PFSK-1 (cell line): Measurements from ENCODE around the gene ADGRG4.

Source experiments
- FOXP2 ChIP-seq: optimal IDR thresholded peaks from 2 replicates; pipeline ENCODE3; 2011; ENCODE audit warnings: borderline replicate concordance, control low read depth, inconsistent platforms; ENCODE audit not compliant: insufficient read depth; ENCODE audit errors: extremely low read length, extremely low read depth
- POLR2AphosphoS5 ChIP-seq: IDR thresholded peaks from 2 replicates; pipeline ENCODE4 v1.6.1; 2012; ENCODE audit warnings: low read depth, mild to moderate bottlenecking, control low read depth, low read length, moderate library complexity
- REST ChIP-seq, 2 experiments: IDR thresholded peaks; 2 replicates each; pipeline versions ENCODE4 v1.6.1 to v1.8.0; 2011 to 2012; ENCODE audit warnings: low read depth in 2 of 2, low read length in 2 of 2, control low read depth in 1 of 2, inconsistent platforms in 1 of 2, mild to moderate bottlenecking in 1 of 2, moderate library complexity in 1 of 2; ENCODE audit not compliant: insufficient read depth in 1 of 2
- SIN3A ChIP-seq: IDR thresholded peaks from 2 replicates; pipeline ENCODE4 v1.6.1; 2012; ENCODE audit warnings: mild to moderate bottlenecking, low read length, moderate library complexity, borderline replicate concordance; ENCODE audit not compliant: insufficient read depth
- TAF1 ChIP-seq: IDR thresholded peaks from 2 replicates; pipeline ENCODE4 v1.6.1; 2012; ENCODE audit warnings: low read length, control low read depth, borderline replicate concordance; ENCODE audit not compliant: insufficient read depth

ADGRG4 gene

GRCh38 chrX:136431625-136432024, 130.9 kb downstream of the ADGRG4 start:
- TF ChIP-seq REST (IDR thresholded peaks at IDR 0.05; ENCODE audit: insufficient read depth in 1 of 2, low read depth in 2 of 2, low read length in 2 of 2) (no peak), FOXP2 (no peak), TAF1 (no peak), POLR2AphosphoS5 (no peak), SIN3A (no peak)

GRCh38 chrX:136437774-136438173, 137.0 kb downstream of the ADGRG4 start:
- TF ChIP-seq TAF1 (no peak), FOXP2 (no peak), REST (IDR thresholded peaks at IDR 0.05; ENCODE audit: insufficient read depth in 1 of 2, low read depth in 2 of 2, low read length in 2 of 2) (no peak), POLR2AphosphoS5 (no peak), SIN3A (no peak)

GRCh38 chrX:136438192-136438591, 137.4 kb downstream of the ADGRG4 start:
- TF ChIP-seq TAF1 (no peak), POLR2AphosphoS5 (no peak), FOXP2 (no peak), SIN3A (no peak), REST (IDR thresholded peaks at IDR 0.05; ENCODE audit: insufficient read depth in 1 of 2, low read depth in 2 of 2, low read length in 2 of 2) (no peak)

- TF ChIP-seq REST (IDR thresholded peaks at IDR 0.05; ENCODE audit: insufficient read depth in 1 of 2, low read depth in 2 of 2, low read length in 2 of 2) (no peak), SIN3A (no peak), POLR2AphosphoS5 (no peak), FOXP2 (no peak)
Measured at GRCh38 chrX:136446208-136446607, 145.4 kb downstream of the ADGRG4 start.

- TF ChIP-seq FOXP2 (no peak), POLR2AphosphoS5 (no peak), SIN3A (no peak), REST (IDR thresholded peaks at IDR 0.05; ENCODE audit: insufficient read depth in 1 of 2, low read depth in 2 of 2, low read length in 2 of 2) (no peak), TAF1 (no peak)
Measured at GRCh38 chrX:136447308-136447707, 146.5 kb downstream of the ADGRG4 start.
